GM23248 (cell line): ENCODE results near the gene ISY1. TPM values are rescaled to one million over a fixed set of nuclear protein-coding genes. Genes with fewer than 3 reads are reported as not detected.
"Not testable (repeated sequence)": the region's sequence is repeated elsewhere in the genome, so short reads cannot be mapped to it uniquely, and the experiment has no call there.

ENCODE experiments used
- DNase-seq: peaks from one replicate; pipeline ENCODE4 v3.0.0-alpha.2; 2015
- H2AFZ ChIP-seq: fragments of 200-600 bp; sonication (generic); 2 replicates; pipeline ENCODE4 v1.6.1; 2016; ENCODE audit warnings: antibody characterized with exemption
- H3F3A ChIP-seq: fragments of 200-600 bp; sonication (generic); 2 replicates; pipeline ENCODE4 v1.6.1; 2016; ENCODE audit warnings: mild to moderate bottlenecking, antibody characterized with exemption, mixed run types; ENCODE audit not compliant: insufficient read depth
- H3K27ac ChIP-seq: fragments of 200-600 bp; sonication (generic); 2 replicates; pipeline ENCODE4 v1.5.1; 2016; ENCODE audit warnings: mild to moderate bottlenecking
- H3K27me3 ChIP-seq: fragments of 200-600 bp; sonication (generic); replicated peaks from 2 replicates; pipeline ENCODE4 v1.6.1; 2016; ENCODE audit warnings: mild to moderate bottlenecking; ENCODE audit not compliant: insufficient read depth
- H3K36me3 ChIP-seq: fragments of 200-600 bp; sonication (generic); 2 replicates; pipeline ENCODE4 v1.6.1; 2016; ENCODE audit warnings: low read depth, mild to moderate bottlenecking
- H3K4me1 ChIP-seq: fragments of 200-600 bp; sonication (generic); 2 replicates; pipeline ENCODE4 v1.6.1; 2016; ENCODE audit warnings: mild to moderate bottlenecking; ENCODE audit not compliant: insufficient read depth
- H3K4me2 ChIP-seq: fragments of 200-600 bp; sonication (generic); one replicate; pipeline ENCODE4 v1.6.1; 2016; ENCODE audit warnings: mild to moderate bottlenecking; ENCODE audit not compliant: unreplicated experiment
- H3K4me3 ChIP-seq: fragments of 200-600 bp; sonication (generic); 2 replicates; pipeline ENCODE4 v1.5.1; 2016; ENCODE audit warnings: mild to moderate bottlenecking
- H3K79me2 ChIP-seq: fragments of 200-600 bp; sonication (generic); 2 replicates; pipeline ENCODE4 v1.6.1; 2016; ENCODE audit warnings: mild to moderate bottlenecking; ENCODE audit not compliant: insufficient read depth
- H3K9ac ChIP-seq: fragments of 200-600 bp; sonication (generic); 2 replicates; pipeline ENCODE4 v1.6.1; 2016; ENCODE audit warnings: mild to moderate bottlenecking
- H3K9me2 ChIP-seq: fragments of 200-600 bp; sonication (generic); 2 replicates; pipeline ENCODE4 v1.6.1; 2016; ENCODE audit warnings: mixed run types, mild to moderate bottlenecking, moderate library complexity; ENCODE audit not compliant: insufficient read depth
- H3K9me3 ChIP-seq: fragments of 200-600 bp; sonication (generic); one replicate; pipeline ENCODE4 v1.6.1; 2017; ENCODE audit warnings: low read depth
- H4K20me1 ChIP-seq: fragments of 200-600 bp; sonication (generic); 2 replicates; pipeline ENCODE4 v1.6.0; 2016; ENCODE audit not compliant: insufficient read depth
- EZH2 ChIP-seq: fragments of 200-600 bp; sonication (generic); IDR thresholded peaks from 2 replicates; pipeline ENCODE4 v1.6.1; 2018; ENCODE audit warnings: antibody characterized with exemption, mild to moderate bottlenecking; ENCODE audit not compliant: insufficient read depth, poor library complexity, severe bottlenecking
- EZH2phosphoT487 ChIP-seq: fragments of 200-600 bp; sonication (generic); IDR thresholded peaks from 2 replicates; pipeline ENCODE4 v1.6.1; 2018; ENCODE audit warnings: antibody characterized with exemption, moderate library complexity, mild to moderate bottlenecking, low read depth; ENCODE audit not compliant: insufficient read depth
- WGBS, 2 experiments: methylation state at CpG; one replicate each; pipeline ENCODE4 v1.1.6; 2015 to 2017; ENCODE audit warnings: low lambda C conversion rate in 2 of 2, low coverage in 1 of 2; ENCODE audit errors: missing lambda C conversion rate in 2 of 2; 5-methylcytosine and 5-hydroxymethylcytosine counted together
- in situ Hi-C: fragments of 300-500 bp; cut with MboI; formaldehyde crosslinking; loops from 2 replicates; pipeline ENCODE4 v1.15.0; 2020
- polyA plus RNA-seq: library from polyadenylated mRNA; unstranded; fragments of >200 nt; fragmentation: Nextera tagmentation; extraction: Ambion mirVana; gene quantifications from 2 replicates; pipeline ENCODE4 v1.2.1, GENCODE V29; 2016
- total RNA-seq: library from RNA; depleted of rRNA; stranded (reverse); fragments of >200 nt; shearing (Covaris generic); gene quantifications from 2 replicates; pipeline ENCODE4 v1.2.3, GENCODE V29; 2014

The ISY1 gene
- total and polyA plus RNA-seq, 2 experiments from 2014 or later = 33.8 to 51.3 TPM

- peaks cover 7% of the 10 kb centered on the region; the same call in 1 of the 2 replicates for H3F3A ChIP-seq
- no peaks in the 10 kb centered on the region for H3K27me3 ChIP-seq
- no peaks in the 10 kb centered on the region for H4K20me1 ChIP-seq
- no peaks in the 10 kb centered on the region for H3K9me3 ChIP-seq
- no peak overlapping the region for H3K9ac ChIP-seq
- H3K4me1 ChIP-seq = no peaks in the 10 kb centered on the region; the same call in 1 of the 2 replicates
- in situ Hi-C loops = no loop called here
- H3K79me2 ChIP-seq = peaks cover 85% of the 10 kb centered on the region
- no peaks in the 10 kb centered on the region for H3K9me2 ChIP-seq
- TF ChIP-seq EZH2phosphoT487 = no peak
- H2AFZ ChIP-seq = no peak overlapping the region
- H3K27ac ChIP-seq = no peak overlapping the region
- no peak overlapping the region for H3K4me2 ChIP-seq
- H3K36me3 ChIP-seq = no peaks in the 10 kb centered on the region
- no peak overlapping the region for H3K4me3 ChIP-seq
- no peak for DNase-seq
- WGBS, 2 experiments = 71% methylated on average over 5 of the region's 5 CpGs
These were observed 44.3 kb downstream of the ISY1 start for GRCh38 chr3:129116482-129116946.

- no peaks in the 10 kb centered on the region for H3F3A ChIP-seq
- 93 to 97% methylated on average over 6 of the region's 6 CpGs for WGBS, 2 experiments
- H3K9me2 ChIP-seq = no peaks in the 10 kb centered on the region
- no peaks in the 10 kb centered on the region for H3K9me3 ChIP-seq
- H3K36me3 ChIP-seq = no peaks in the 10 kb centered on the region
- no peak overlapping the region for H3K9ac ChIP-seq
- in situ Hi-C loops = no loop called here
- H3K4me2 ChIP-seq = no peak overlapping the region
- H3K4me1 ChIP-seq = no peaks in the 10 kb centered on the region; the same call in 1 of the 2 replicates
- H4K20me1 ChIP-seq = no peaks in the 10 kb centered on the region
- no peak overlapping the region for H2AFZ ChIP-seq
- H3K79me2 ChIP-seq = peaks cover 78% of the 10 kb centered on the region
- DNase-seq = no peak
- H3K4me3 ChIP-seq = no peak overlapping the region
- H3K27ac ChIP-seq = no peak overlapping the region
- no peaks in the 10 kb centered on the region for H3K27me3 ChIP-seq
- no peak for TF ChIP-seq EZH2
- no peak for TF ChIP-seq EZH2phosphoT487
These were observed 46.4 kb downstream of the ISY1 start for GRCh38 chr3:129114455-129114854.

- Histone ChIP-seq H4K20me1 (no peaks in the 10 kb centered on the region), H3K4me2 (no peak overlapping the region), H3K79me2 (peaks cover 70% of the 10 kb centered on the region), H3F3A (no peaks in the 10 kb centered on the region), H3K27ac (no peak overlapping the region), H2AFZ (no peak overlapping the region), H3K4me3 (no peak overlapping the region), H3K4me1 (no peaks in the 10 kb centered on the region), H3K9me2 (no peaks in the 10 kb centered on the region), H3K27me3 (no peaks in the 10 kb centered on the region), H3K36me3 (no peaks in the 10 kb centered on the region), H3K9ac (no peak overlapping the region), H3K9me3 (no peaks in the 10 kb centered on the region)
- in situ Hi-C loops = no loop called here
- DNase-seq = peak; percentile 44
- no peak for TF ChIP-seq EZH2
- TF ChIP-seq EZH2phosphoT487 = no peak
- WGBS, 2 experiments = 87 to 88% methylated on average over 3 of the region's 3 CpGs
These were observed 48.4 kb downstream of the ISY1 start for GRCh38 chr3:129112308-129113052.

- H3K4me1 ChIP-seq, H3K9ac ChIP-seq, H3K9me3 ChIP-seq, H2AFZ ChIP-seq, H3K4me3 ChIP-seq, H3K36me3 ChIP-seq, H3K4me2 ChIP-seq, H3K27ac ChIP-seq, in situ Hi-C loops, DNase-seq, H3K9me2 ChIP-seq, H4K20me1 ChIP-seq, H3F3A ChIP-seq, H3K27me3 ChIP-seq: not testable (repeated sequence)
- WGBS, 2 experiments = 94 to 96% methylated on average over 10 of the region's 10 CpGs
- peaks cover 59% of the 10 kb centered on the region for H3K79me2 ChIP-seq
These were observed 49.6 kb downstream of the ISY1 start for GRCh38 chr3:129111076-129111780.
